NCI-H1436 (cell line): ENCODE measurements around the gene WIPF3.
"Not testable (repeated sequence)": the region's sequence is repeated elsewhere in the genome, so short reads cannot be mapped to it uniquely, and the experiment has no call there.

Source experiments
- DNase-seq: peaks from one replicate; lab custom pipeline; 2025; lab: John Stamatoyannopoulos, UW

WIPF3 gene

GRCh38 chr7:29881724-29882123 lies 75.4 kb downstream of the WIPF3 start:
- no peak for DNase-seq

- DNase-seq, result no peak
Observed at GRCh38 chr7:29882481-29882880, 76.2 kb downstream of the WIPF3 start.

GRCh38 chr7:29883462-29884398 lies 77.4 kb downstream of the WIPF3 start:
- peak; percentile 29 for DNase-seq

GRCh38 chr7:29884399-29885272 lies 78.3 kb downstream of the WIPF3 start:
- DNase-seq, result no peak

- no peak for DNase-seq
Observed at GRCh38 chr7:29885626-29886025, 79.3 kb downstream of the WIPF3 start.

GRCh38 chr7:29886827-29887226 lies 80.5 kb downstream of the WIPF3 start:
- DNase-seq, result no peak

GRCh38 chr7:29888006-29888405 lies 81.7 kb downstream of the WIPF3 start:
- DNase-seq, result no peak

- no peak for DNase-seq
Observed at GRCh38 chr7:29889288-29889687, 83.0 kb downstream of the WIPF3 start.

- no peak for DNase-seq
Observed at GRCh38 chr7:29890251-29890650, 83.9 kb downstream of the WIPF3 start.

- DNase-seq, result not testable (repeated sequence)
Observed at GRCh38 chr7:29890786-29891185, 84.5 kb downstream of the WIPF3 start.

GRCh38 chr7:29891766-29892165 lies 85.5 kb downstream of the WIPF3 start:
- DNase-seq, result no peak

- DNase-seq, result no peak
Observed at GRCh38 chr7:29892231-29892630, 85.9 kb downstream of the WIPF3 start.

- no peak for DNase-seq
Observed at GRCh38 chr7:29893351-29893965, 87.2 kb downstream of the WIPF3 start.

GRCh38 chr7:29894256-29894655 lies 87.9 kb downstream of the WIPF3 start:
- DNase-seq, result no peak

GRCh38 chr7:29895559-29895958 lies 89.3 kb downstream of the WIPF3 start:
- DNase-seq, result no peak

- DNase-seq, result no peak
Observed at GRCh38 chr7:29896685-29897411, 90.5 kb downstream of the WIPF3 start.

GRCh38 chr7:29898301-29898700 lies 92.0 kb downstream of the WIPF3 start:
- DNase-seq, result no peak

GRCh38 chr7:29900745-29901144 lies 94.4 kb downstream of the WIPF3 start:
- no peak for DNase-seq

GRCh38 chr7:29906200-29907022 lies 100.1 kb downstream of the WIPF3 start:
- no peak for DNase-seq

GRCh38 chr7:29914180-29914579 lies 107.9 kb downstream of the WIPF3 start:
- no peak for DNase-seq
